ENCODE measurements around the gene ZFHX3.

ZFHX3 gene

DNA sequence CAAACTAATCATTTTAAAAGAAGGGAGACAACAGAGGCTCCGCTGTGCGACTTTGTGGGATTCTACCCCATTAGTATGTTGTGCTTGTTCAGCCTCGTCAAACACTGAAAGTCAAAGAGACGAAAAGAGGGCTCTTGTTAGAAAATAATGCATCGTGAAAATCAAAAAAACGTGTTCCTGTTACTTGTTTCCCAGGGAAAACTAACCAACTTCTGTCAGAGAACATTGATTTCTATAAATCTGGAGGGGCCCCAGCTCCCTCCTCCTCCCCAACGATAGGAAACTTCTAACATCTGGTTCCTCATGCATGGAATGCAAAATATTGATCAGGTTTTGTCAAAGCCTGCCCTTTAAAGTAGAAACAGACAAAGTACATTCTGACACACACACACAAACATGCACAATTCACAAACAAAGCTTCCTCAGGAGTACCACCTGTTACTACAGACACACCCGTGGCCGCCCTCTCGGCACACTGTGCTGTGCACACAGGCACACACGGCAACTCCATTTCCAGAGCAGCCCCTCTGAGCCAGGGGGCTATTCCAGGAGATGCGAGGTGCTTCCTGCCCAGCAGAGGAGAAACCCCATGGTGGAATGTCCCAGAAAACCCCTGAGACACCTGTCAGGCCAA, 151.3 kb downstream of the ZFHX3 start:
- DNase-seq, result no peak

DNA sequence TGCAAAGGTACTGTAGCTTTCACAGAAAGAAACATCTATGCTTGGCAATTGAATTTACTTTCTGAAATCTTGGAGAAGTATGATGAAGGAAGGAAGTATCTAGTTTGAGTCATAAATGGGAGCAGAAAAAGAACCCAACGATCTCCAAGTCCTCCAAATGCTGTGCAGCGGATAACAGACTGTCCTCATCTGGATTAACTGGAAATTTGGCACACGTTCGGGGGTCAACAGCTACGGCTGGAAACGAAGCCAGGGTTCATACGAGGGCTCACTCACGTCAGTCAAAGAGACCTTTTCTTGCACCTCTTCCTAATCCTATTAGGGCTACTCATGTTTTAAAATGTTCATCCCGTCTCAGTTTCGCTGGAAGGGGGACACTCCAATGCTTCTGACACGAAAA, 152.0 kb downstream of the ZFHX3 start:
- no peak for DNase-seq

DNA sequence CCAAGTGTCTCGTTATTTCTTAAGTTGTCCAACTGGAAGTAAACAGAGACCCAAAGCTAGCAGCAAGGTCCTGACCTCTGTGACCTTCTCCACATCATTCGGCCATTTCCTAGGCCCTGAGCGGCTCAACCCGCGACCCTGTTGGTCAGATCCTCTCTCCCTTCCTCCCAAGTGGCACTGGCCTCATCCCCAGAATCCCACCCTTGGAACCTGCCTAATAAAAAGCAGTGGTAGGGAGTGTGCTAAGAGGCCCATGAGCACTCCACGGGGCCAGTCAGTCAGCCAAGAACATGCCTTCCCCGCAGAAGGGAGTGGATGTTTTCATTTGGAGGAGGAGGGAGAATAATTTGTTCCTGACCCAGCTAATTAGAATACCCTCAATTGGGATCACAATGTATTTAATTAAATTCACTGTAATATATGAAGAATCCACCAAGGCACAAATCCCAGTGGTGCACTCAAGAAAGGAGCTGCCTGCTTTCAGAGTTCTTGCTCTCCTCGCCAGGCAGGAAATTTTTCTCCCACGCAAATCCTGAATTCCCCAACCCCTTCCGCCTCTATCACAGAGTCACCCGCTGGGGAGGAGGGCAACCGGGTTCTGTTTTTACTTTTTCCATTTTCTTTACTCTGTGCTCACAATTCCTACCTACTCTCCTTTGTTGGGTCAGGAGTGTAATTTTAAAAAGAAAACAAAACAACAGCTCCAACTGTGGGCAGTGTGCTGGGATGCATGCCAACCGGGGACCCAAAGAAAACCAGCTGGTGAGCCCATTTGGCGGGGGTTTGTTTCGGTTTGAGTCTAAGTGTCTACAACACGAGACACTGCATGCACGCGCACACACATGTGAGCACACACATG, 153.4 kb downstream of the ZFHX3 start:
- DNase-seq, result peak; percentile 82

DNA sequence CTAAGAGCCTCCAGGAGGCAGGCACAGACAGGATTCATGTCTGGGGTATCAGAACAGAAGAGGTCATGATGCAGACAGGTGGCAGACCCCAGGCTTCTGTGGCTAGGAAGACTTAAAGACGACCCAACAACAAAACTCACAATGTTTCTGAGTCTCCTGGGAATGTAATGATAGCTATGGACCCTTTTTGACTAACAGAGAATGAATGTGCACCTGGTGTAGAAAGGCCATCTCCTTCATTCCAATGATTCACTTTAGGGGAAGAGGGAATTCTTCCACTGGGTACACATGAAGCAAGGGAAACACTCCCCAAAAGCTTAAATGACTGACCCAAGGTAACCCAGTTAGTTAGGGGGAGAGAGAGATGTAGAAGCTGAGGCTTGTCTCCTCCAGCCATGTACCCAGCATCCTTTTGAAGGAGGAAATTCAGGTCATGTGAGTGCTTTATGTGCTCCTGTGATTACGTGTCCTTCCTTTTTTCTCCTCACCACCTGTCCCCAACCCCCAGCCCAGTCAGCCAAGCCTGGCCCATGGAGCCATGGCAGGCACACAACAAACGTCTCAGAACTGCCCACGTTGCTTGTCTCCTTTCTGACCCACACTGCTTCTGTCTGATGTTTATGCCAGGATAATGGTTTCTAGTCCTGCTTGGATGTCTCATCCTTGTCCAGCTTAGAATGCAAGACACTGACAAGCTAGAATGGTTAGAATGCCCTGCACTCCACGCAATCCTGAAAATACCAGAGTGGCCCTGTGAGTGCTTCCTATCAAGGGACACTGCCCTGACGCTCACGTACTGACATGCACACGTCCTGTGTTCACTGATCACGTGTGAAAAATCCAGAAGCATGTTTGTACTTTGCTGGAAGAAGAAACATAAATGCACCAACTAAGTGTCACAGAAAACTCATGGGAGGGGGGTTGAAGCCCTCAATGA, 156.4 kb downstream of the ZFHX3 start:
- DNase-seq, result no peak

DNA sequence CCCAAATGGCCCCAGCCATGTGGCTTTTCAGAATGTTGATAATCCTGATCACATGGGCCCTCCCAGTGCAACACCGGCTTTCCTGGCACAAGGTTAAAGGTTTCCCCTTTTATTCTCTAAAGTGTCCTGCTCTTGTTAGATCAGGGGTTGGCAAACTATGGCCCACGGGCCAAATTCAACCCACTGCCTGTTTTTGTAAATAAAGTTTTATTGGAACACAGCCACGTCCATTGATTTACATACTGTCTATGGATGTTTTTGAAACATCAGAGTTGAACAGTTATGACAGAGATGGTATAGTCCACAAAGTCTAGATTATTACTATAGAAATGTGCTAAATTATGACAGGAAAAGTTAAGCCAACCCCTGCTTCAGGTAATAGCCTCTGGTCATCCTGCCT, 157.3 kb downstream of the ZFHX3 start:
- DNase-seq, result no peak

DNA sequence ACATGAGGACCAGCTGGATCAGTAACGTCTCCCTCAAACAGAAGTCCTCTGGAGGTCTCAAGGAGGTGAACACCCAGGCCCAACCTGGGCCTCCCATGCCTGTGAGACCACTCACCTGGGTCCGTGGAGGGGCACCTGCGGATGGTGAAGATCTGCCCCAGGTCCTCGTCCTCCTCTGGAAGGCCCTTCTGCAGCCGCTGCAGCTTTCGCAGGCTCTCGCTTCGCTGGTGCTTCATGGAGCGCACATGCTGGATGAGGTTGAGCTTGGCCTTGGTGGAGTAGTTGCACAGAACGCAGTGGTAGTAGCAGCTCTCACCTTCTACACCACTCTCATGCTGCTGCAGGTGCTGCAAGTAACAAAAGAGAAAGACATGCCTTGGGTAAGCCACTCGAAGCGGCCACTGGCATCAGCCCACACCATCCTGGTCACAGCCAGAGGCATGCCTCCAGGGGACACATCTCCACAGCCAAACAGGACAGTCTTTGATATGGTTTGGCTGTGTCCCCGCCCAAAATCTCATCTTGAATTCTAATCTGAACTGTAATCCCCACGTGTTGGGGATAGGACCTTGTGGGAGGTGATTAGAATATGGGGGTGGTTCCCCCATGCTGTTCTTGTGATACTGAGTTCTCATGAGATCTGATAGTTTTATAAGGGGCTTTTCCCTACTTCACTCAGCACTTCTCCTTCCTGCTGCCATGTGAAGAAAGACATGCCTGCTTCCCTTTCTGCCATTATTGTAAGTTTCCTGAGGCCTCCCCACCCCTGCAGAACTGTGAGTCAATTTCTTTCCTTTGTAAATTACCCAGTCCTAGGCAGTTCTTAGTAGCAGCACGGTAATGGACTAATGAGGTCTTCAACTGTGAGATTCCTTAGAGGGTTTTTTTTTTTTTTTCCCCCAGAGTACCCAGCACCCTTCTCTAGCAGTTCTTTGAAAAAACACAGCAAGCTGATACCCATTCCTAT, 158.0 kb downstream of the ZFHX3 start:
- no peak for DNase-seq

DNA sequence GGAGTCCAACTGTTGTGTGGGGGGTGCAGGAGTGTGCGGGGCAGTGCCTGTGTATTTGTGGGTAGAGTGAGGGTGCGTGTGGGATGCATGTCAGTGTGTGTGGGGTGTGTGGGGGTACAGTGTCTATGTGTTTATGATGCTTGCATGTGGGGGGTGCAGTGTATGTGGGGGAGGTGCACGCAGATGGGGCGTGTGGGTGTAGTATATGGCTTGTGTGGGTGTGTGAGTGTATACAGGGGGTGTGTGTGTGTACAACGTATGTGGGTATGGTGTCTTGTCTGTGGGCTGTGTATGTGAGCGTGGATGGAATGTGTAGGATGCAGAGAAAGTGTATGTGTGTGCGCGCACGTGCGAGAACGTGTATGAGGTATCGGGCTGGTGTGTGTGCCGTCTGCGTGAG, 160.4 kb downstream of the ZFHX3 start:
- DNase-seq, result no peak

DNA sequence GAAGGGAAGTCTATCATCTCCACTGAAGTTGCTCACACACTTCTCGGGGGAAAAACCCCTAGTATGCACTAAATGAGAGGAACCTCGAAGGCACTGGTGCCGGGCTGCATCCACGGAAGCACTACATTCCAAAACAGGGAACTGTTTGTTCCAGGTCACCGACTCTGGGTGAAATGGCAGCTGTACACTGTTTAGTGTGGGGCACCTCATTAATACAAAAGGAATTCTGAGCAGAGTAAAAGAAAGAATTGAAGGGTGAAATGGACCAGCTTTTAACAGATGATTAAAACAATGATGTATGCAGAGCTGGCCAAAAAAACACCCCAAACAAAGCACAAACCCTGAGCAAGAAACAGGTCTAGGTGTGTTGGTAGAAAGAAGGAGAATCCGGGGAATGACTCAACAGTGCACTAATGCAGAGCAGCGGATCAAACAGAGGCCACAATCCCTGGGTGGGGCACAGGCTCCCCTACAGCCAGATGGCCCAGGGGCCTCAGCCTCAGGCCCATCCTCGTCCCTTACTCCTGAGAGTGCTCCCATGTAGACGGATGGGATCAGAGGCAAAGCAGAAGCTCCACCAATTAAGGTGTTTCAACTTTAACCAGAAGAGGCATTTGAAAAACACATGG, 161.5 kb downstream of the ZFHX3 start:
- DNase-seq, result no peak

DNA sequence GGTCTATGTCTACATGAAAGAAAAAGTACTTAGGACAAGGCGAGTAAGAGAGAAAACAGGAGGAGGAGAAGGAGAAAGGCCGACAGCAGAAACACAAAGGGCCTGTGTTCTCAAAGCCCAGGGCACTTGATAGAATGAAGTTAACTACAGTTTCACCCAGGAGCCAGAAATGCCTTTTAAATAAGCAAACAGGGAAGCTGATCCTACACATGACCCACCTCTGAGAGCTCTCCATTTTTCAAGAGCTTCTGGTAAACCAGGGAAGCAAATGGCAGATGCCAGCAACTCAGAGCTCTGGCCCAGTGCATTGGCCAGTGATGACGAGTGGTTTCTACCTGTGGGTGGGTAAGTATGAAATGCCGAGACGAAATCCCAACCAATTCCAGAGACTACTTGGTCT, 163.4 kb downstream of the ZFHX3 start:
- DNase-seq, result no peak

DNA sequence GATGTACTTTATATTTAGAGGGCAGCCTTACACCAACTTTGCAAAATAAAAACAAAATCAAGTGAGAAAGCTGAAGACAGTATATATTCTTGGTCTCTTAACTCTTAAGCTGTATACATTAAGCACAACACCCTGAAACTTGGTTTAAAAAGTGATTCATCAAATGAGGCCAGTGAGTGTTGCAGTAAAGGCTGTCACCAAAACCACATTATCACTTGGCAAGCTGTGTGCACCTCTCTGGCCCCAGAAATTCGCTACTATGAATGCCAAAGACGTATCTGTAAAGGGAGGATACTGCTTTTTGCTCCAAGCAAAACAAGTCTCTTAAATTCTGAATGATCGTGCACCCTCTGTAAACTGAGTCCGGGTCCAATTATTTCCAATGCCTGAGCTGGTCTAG, 163.9 kb downstream of the ZFHX3 start:
- no peak for DNase-seq

DNA sequence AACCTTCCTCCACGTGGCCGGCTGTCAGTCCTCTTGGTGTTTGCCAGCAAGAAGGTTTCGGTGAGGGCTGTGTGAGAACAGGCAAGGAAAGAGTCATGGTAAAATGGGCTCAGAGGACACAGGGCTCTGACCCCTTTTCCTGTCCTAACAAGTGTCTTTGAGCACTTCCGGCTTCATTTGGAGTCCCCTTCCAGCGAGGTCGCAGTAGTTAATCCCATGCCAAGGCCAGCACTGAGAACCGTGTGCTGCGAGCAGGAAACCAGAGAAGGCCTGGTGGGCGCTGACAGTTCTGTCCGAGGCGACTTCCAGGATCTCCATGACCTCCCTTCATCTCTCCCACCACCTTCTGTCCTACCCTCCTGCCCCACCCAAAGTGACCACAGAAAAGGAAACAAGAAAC, 168.1 kb downstream of the ZFHX3 start:
- no peak for DNase-seq

DNA sequence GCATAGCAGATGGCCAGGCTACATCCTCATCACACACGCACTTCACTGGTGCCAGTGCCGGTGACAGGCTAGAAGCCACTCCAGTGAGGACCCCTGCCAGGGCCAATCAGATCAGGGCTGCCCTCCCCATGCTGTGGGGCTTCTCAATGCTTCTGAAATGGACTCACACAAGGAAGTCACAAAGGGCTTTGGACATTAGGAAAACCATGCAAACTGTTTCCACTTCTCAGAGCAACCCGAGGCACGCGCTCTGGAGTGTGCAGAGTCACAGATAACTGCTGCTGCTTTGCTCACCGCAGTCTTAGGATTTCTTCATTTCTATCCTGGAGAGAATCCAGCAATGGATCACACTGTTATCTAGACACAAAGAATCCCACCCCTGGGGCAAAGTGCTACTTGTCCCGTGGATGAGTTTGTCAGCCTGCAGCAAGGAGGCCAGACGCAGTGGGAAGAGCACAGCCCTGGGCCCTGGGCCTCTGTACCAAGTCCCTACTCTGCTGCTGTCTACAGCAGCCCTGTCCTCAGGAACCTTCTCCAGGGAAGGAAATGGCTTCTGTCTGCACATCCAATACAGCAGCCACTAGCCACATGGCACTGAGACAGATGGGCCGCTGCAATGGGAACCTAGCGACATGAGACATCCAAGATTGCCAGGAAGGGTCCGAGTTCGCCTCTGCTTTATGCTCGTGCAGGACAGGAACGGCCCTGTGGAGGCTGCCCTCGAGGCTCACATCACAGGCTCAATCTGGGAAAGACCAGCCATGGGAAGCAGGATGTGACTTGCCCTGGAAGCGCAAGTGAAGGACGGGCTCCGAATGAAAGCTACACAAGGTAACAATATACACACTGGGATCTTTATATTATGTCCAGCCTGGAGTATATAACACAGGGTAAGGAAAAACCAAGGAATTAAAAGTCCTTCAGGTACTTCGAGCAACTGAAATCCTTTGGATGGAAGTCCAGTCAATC, 169.3 kb downstream of the ZFHX3 start:
- DNase-seq, result no peak

DNA sequence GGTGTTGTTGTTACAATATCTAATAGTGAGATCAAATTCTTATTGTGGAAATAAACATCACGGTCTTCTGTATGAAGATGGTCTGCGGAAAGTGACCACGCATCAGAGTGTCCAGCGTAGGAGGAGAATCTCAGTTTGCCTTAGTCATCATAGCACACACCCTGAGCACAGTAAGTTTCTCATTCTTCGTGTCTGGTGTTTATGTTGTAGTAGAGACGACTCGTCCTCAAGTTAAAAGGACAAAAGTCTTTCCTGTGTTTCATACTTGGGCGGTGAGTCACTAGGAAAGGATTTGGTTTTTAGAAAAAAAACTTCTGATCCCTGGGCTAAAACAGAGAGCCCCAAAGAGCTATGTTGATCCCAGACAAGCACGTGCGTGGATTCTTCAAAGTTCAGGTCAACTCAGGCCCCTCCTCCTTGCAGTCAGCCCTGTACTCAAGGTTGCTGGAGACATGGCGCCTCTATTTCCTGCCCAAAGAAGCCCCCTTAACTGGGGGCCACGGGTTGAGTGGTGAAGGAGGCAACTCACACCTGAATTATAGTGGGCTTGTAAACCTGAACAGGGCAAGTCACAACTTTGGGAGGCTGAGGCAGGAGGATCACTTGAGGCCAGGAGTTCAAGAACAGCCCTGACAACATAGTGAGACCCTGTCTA, 170.4 kb downstream of the ZFHX3 start:
- no peak for DNase-seq

DNA sequence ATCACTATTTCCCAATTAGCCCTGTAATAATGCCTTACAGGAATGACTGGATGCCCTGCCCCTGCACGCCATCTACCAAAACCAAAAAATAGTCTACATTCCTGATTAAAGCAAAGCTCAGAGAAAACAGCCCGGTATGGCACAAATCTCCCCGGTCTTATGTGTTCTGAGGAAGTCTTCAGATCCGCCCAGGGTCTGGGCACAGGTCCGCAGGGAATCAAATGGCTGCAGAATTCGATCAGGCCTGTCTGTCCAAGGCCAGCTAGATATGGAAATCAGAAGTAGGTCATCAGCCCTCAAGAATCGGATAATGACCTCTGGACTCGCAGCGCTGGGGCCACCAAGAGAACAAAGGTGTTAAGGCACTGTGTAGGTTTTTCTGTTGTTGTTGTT, 171.0 kb downstream of the ZFHX3 start:
- no peak for DNase-seq

DNA sequence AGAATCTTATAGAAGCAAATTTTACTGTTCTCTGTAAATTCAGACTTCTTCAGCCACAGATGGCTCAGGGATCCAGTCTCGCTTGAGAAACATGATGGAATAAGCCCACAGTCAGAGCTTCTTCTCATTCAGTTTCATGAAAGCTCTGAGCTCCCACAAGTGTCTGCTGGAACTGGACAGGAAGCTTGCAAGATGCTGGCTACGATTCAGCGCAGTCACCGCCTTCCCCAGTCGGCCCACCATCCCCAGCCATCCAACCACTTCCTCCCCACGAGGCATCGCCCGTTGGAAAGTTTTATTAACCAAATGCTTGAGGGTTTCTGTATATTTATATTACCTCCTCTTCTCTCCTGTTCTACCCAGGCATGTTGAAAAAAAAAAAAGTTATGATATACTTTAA, 171.7 kb downstream of the ZFHX3 start:
- DNase-seq, result no peak

DNA sequence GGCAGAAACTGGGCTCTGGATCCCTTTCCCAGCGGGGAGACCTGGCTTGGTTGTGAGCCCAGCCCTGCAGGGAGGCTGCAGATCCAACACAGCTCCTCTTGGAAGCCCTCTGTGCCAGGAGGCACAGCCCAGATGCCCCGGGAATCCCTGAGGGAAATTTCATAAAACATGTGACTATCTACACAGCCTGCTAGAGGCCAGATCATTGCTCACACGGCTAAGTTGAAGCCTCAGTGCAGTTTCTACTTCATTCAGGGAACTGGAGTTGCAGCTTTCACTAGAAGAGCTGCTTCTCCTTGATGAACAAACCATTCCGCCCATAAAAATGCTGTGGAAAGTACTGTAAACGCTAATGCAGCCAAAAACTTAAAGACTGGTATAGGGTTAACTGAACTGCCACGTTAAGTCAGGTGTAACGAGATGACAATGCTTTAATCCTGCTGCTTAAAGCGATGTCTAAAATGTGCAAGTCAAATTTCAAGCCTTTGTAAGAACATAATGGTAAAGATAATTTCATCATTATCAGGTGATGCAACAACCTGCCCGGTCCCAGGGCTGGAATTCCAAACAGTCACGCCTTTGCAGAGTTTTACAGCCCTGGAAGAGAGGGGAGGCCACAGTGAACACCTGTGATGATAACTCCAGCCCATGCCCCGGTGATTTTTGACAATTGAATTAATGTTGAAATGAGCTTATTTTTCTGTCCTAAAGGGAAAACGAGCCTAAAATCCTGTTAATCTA, 172.5 kb downstream of the ZFHX3 start:
- no peak for DNase-seq

DNA sequence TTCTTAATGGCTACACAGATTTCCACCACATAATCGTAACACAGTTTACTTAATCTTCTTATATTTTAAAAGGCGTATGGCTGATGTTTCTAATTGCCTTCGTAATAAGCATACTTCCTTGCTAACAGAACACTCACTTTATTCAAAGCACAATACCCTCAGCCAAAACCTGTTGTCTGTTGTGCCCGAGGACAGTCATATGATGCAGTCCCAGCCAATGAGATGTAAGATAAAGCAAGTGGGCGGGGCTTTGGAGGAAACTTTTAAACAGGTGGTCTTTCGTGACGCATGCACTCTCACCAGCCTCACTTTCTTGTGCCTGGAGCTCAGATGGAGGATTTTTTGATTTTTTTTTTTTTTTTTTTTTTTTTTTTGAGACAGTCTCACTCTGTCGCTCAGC, 174.1 kb downstream of the ZFHX3 start:
- DNase-seq, result no peak

DNA sequence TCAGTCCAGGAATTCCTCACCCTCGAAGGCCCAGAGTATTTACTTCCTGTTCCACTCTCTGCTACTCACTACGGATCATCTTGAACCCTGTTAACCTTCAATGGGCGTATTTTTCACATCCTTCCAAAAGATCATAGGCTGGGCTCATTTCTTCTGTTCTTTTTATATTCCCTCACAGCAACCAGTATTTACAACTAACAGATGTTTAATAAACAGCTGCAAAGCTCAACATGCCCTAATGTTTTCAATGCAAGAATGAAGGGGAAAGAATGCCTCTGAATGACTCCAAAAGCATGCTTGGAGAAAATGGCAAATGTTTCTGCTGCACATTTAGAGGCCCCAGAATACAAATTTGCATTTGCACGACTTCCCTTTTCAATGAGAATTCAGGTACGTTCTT, 174.9 kb downstream of the ZFHX3 start:
- no peak for DNase-seq

DNA sequence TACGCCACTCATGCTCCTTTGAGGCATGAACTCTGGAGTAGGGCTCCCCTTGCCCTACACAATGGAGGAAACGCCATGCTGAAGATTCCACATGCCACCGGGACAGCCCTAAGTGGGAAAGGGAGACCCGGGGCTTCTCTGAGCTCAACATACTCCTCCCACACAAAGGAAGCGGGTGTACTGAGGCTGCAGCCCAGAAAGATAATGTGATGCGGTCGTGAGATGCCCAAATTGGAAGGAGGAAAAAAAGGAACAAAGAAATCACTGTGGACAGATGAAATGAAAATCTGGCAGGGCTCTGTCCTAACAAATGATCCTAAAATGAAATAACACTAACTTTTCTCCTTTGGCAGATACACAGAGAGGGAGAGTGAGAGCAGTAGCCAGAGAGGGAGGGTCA, 182.1 kb downstream of the ZFHX3 start:
- no peak for DNase-seq
